PC-3 (cell line): ENCODE results near the gene HPSE. TPM values are rescaled to one million over a fixed set of nuclear protein-coding genes. Genes with fewer than 3 reads are reported as not detected.

Experiments
- ATAC-seq: fragments of 200-7000 bp; cut with Tn5 transposase; 2 replicates; pipeline ENCODE4 v1.9.1; 2020; ENCODE audit warnings: mild to moderate bottlenecking, moderate library complexity
- BruUV-seq: library from RNA; stranded (reverse); fragments of 400-500 nt; replicated peaks from 2 replicates; lab custom pipeline; 2021; lab: Mats Ljungman, UMichigan
- CTCF ChIA-PET: fragments of 300-600 bp; sonication (Branson Sonifier 250); formaldehyde crosslinking; loops from one replicate; lab custom pipeline; 2022; ENCODE audit warnings: antibody characterized with exemption; lab: Charles Lee
- POLR2A ChIA-PET: fragments of 300-600 bp; sonication (Branson Sonifier 250); formaldehyde crosslinking; loops from one replicate; lab custom pipeline; 2022; ENCODE audit warnings: antibody characterized with exemption; ENCODE audit not compliant: unreplicated experiment; lab: Charles Lee
- DNase-seq: peaks from one replicate; pipeline ENCODE4 v3.0.0-alpha.2; 2015
- H2AFZ ChIP-seq: fragments of 300-600 bp; sonication (generic); 2 replicates; pipeline ENCODE4 v1.6.0; 2016; ENCODE audit warnings: antibody characterized with exemption, low read length
- H3F3A ChIP-seq: fragments of 300-600 bp; sonication (generic); one replicate; pipeline ENCODE4 v1.6.0; 2017; ENCODE audit warnings: antibody characterized with exemption, low read length, control low read depth, mild to moderate bottlenecking; ENCODE audit not compliant: unreplicated experiment
- H3K27ac ChIP-seq: fragments of 300-600 bp; sonication (generic); 2 replicates; pipeline ENCODE4 v1.5.1; 2016; ENCODE audit warnings: mild to moderate bottlenecking, low read length
- H3K27me3 ChIP-seq: fragments of 300-600 bp; sonication (generic); 2 replicates; pipeline ENCODE4 v1.6.1; 2016; ENCODE audit warnings: low read length, mixed read lengths
- H3K36me3 ChIP-seq: fragments of 300-600 bp; sonication (generic); 2 replicates; pipeline ENCODE4 v1.6.1; 2016; ENCODE audit warnings: low read depth, mixed run types, low read length, mixed read lengths
- H3K4me1 ChIP-seq: fragments of 300-600 bp; sonication (generic); 2 replicates; pipeline ENCODE4 v1.5.1; 2016; ENCODE audit warnings: low read length; ENCODE audit not compliant: insufficient read depth
- H3K4me2 ChIP-seq: fragments of 300-600 bp; sonication (generic); 2 replicates; pipeline ENCODE4 v1.6.0; 2016; ENCODE audit warnings: low read length
- H3K4me3 ChIP-seq: fragments of 300-600 bp; sonication (generic); 2 replicates; pipeline ENCODE4 v1.5.1; 2016; ENCODE audit warnings: mild to moderate bottlenecking, low read length, mixed read lengths
- H3K79me2 ChIP-seq: fragments of 300-600 bp; sonication (generic); 2 replicates; pipeline ENCODE4 v1.6.1; 2017; ENCODE audit warnings: low read length, mixed read lengths
- H3K9ac ChIP-seq: fragments of 300-600 bp; sonication (generic); 2 replicates; pipeline ENCODE4 v1.6.0; 2016; ENCODE audit warnings: mild to moderate bottlenecking, low read length
- H3K9me2 ChIP-seq: fragments of 300-600 bp; sonication (generic); replicated peaks from 2 replicates; pipeline ENCODE4 v1.6.1; 2016; ENCODE audit warnings: mixed run types, low read length, mixed read lengths
- H3K9me3 ChIP-seq: fragments of 300-600 bp; sonication (generic); 2 replicates; pipeline ENCODE4 v1.6.1; 2016; ENCODE audit warnings: low read length, mixed read lengths
- H4K20me1 ChIP-seq: fragments of 300-600 bp; sonication (generic); 2 replicates; pipeline ENCODE4 v1.6.1; 2016; ENCODE audit warnings: low read length, mixed read lengths
- CTCF ChIP-seq: fragments of 300-600 bp; sonication (generic); conservative IDR thresholded peaks from 2 replicates; pipeline ENCODE4 v1.5.1; 2017; ENCODE audit warnings: antibody characterized with exemption, low read depth, mild to moderate bottlenecking, low read length
- EZH2 ChIP-seq: fragments of 300-600 bp; sonication (generic); IDR thresholded peaks from one replicate; pipeline ENCODE4 v1.6.1; 2017; ENCODE audit warnings: antibody characterized with exemption, mild to moderate bottlenecking, low read length; ENCODE audit not compliant: unreplicated experiment
- EZH2phosphoT487 ChIP-seq: fragments of 300-600 bp; sonication (generic); IDR thresholded peaks from 2 replicates; pipeline ENCODE4 v1.6.1; 2018; ENCODE audit warnings: mild to moderate bottlenecking, antibody characterized with exemption, low read length, borderline replicate concordance
- intact Hi-C: fragments of 100-400 bp; cut with micrococcal nuclease; formaldehyde crosslinking; loops from 2 replicates; pipeline ENCODE4 v1.9.0; 2023
- total RNA-seq: library from RNA; depleted of rRNA; stranded (reverse); fragments of >200 nt; gene quantifications from 2 replicates; pipeline ENCODE4 v1.2.3, GENCODE V29; 2014

The HPSE gene
- total RNA-seq, 1 experiment from 2014 or later = 4.2 TPM

- TF ChIP-seq EZH2 = no peak
- no peak for TF ChIP-seq EZH2phosphoT487
- TF ChIP-seq CTCF = no peak
- intact Hi-C loops = loop anchor here (10.0 kb wide), 1 partner anchor 65 kb away; no protein-coding TSS in a partner anchor
- Histone ChIP-seq H3K27me3 (no peaks in the 10 kb centered on the region), H3K9me2 (no peaks in the 10 kb centered on the region), H3F3A (no peaks in the 10 kb centered on the region), H3K9ac (no peak overlapping the region), H3K4me1 (no peaks in the 10 kb centered on the region), H3K4me2 (no peak overlapping the region), H2AFZ (no peak overlapping the region), H3K79me2 (no peaks in the 10 kb centered on the region), H3K27ac (no peak overlapping the region), H3K4me3 (no peak overlapping the region), H3K9me3 (no peaks in the 10 kb centered on the region), H3K36me3 (no peaks in the 10 kb centered on the region), H4K20me1 (no peaks in the 10 kb centered on the region)
- ATAC-seq (no peak), DNase-seq (no peak)
- BruUV-seq = no TSS peak
- ChIA-PET CTCF (no interaction called here), POLR2A (no interaction called here)
Measured at GRCh38 chr4:83369831-83370639, 35.4 kb upstream of the HPSE start.

GRCh38 chr4:83364312-83364711 is 29.7 kb upstream of the HPSE start:
- H2AFZ ChIP-seq = no peak overlapping the region
- DNase-seq (no peak), ATAC-seq (no peak)
- POLR2A ChIA-PET = interaction anchor here (0.6 kb wide), 1 partner anchor 16 kb away, joined by 7 read pairs; no protein-coding TSS in a partner anchor
- no peaks in the 10 kb centered on the region for H3K79me2 ChIP-seq
- H3F3A ChIP-seq = no peaks in the 10 kb centered on the region
- BruUV-seq = no TSS peak
- CTCF ChIA-PET = no interaction called here
- H3K27me3 ChIP-seq = no peaks in the 10 kb centered on the region
- H3K9me3 ChIP-seq = no peaks in the 10 kb centered on the region
- no peaks in the 10 kb centered on the region for H3K9me2 ChIP-seq
- H3K4me3 ChIP-seq = no peak overlapping the region
- no peak overlapping the region for H3K27ac ChIP-seq
- TF ChIP-seq EZH2phosphoT487 (no peak), CTCF (no peak), EZH2 (no peak)
- H3K9ac ChIP-seq = no peak overlapping the region
- no peak overlapping the region for H3K4me2 ChIP-seq
- H4K20me1 ChIP-seq = no peaks in the 10 kb centered on the region
- H3K4me1 ChIP-seq = no peaks in the 10 kb centered on the region
- intact Hi-C loops = loop anchor here (10.0 kb wide), 1 partner anchor 70 kb away; no protein-coding TSS in a partner anchor
- H3K36me3 ChIP-seq = no peaks in the 10 kb centered on the region
